MCF 10A (cell line): ENCODE data around the gene HOXA2. TPM values are rescaled to one million over a fixed set of nuclear protein-coding genes. Genes with fewer than 3 reads are reported as not detected.

Source experiments
- BruUV-seq: library from RNA; stranded (reverse); fragments of 400-500 nt; replicated peaks from 2 replicates; lab custom pipeline; 2021; lab: Mats Ljungman, UMichigan
- CTCF ChIA-PET: fragments of 300-600 bp; sonication (Branson Sonifier 250); formaldehyde crosslinking; extraction: SDS; loops from one replicate; lab custom pipeline; 2021; ENCODE audit warnings: antibody characterized with exemption, inconsistent platforms; lab: Yijun Ruan, JAX
- POLR2A ChIA-PET: fragments of 300-600, 350-650 bp; sonication (Branson Sonifier 250); formaldehyde crosslinking; extraction: SDS; loops from one replicate; lab custom pipeline; 2020; ENCODE audit warnings: antibody characterized with exemption, inconsistent platforms; lab: Yijun Ruan, JAX
- DNase-seq: peaks from one replicate; pipeline ENCODE4 v3.0.0-alpha.2; 2018; ENCODE audit not compliant: unreplicated experiment
- H3K27ac Mint-ChIP-seq: one replicate; pipeline ENCODE4 v1.8.0; 2022; ENCODE audit warnings: mild to moderate bottlenecking, low read depth, mixed read lengths; ENCODE audit not compliant: unreplicated experiment
- H3K27me3 Mint-ChIP-seq: one replicate; pipeline ENCODE4 v1.8.0; 2022; ENCODE audit warnings: mixed read lengths; ENCODE audit not compliant: insufficient read depth, unreplicated experiment
- H3K36me3 Mint-ChIP-seq: one replicate; pipeline ENCODE4 v1.8.0; 2022; ENCODE audit warnings: mild to moderate bottlenecking, moderate library complexity, mixed read lengths; ENCODE audit not compliant: insufficient read depth, unreplicated experiment
- H3K4me1 Mint-ChIP-seq: one replicate; pipeline ENCODE4 v1.8.0; 2022; ENCODE audit warnings: mixed read lengths; ENCODE audit not compliant: insufficient read depth, unreplicated experiment
- H3K4me3 Mint-ChIP-seq: one replicate; pipeline ENCODE4 v1.8.0; 2022; ENCODE audit warnings: mild to moderate bottlenecking, moderate library complexity, mixed read lengths; ENCODE audit not compliant: unreplicated experiment
- H3K9me3 Mint-ChIP-seq: one replicate; pipeline ENCODE4 v1.8.0; 2022; ENCODE audit warnings: mixed read lengths; ENCODE audit not compliant: unreplicated experiment
- CTCF ChIP-seq: fragments of 200-600 bp; IDR thresholded peaks from one replicate; pipeline ENCODE4 v1.8.0; 2022; ENCODE audit warnings: antibody characterized with exemption, mild to moderate bottlenecking; ENCODE audit not compliant: unreplicated experiment
- intact Hi-C: fragments of 100-400 bp; cut with micrococcal nuclease; formaldehyde crosslinking; loops from 2 replicates; pipeline ENCODE4 v1.14.1; 2022
- total RNA-seq: library from RNA; stranded (reverse); gene quantifications from 2 replicates; pipeline ENCODE4 v1.2.3, GENCODE V29; 2022

HOXA2 gene
- total RNA-seq, 1 experiment from 2014 or later = 1.4 TPM

- peaks cover 27% of the 10 kb centered on the region for H3K36me3 Mint-ChIP-seq
- TF ChIP-seq CTCF = no peak
- H3K27ac Mint-ChIP-seq = peak overlapping the region; percentile 90
- H3K9me3 Mint-ChIP-seq = no peaks in the 10 kb centered on the region
- peak overlapping the region; percentile 80 for H3K4me3 Mint-ChIP-seq
- intact Hi-C loops = loop anchor here (1.0 kb wide), 1 partner anchor 15 kb away; the partner anchor contains the start of gene HOXA4
- H3K4me1 Mint-ChIP-seq = peaks cover 31% of the 10 kb centered on the region
- no TSS peak for BruUV-seq
- no peak for DNase-seq
- no peaks in the 10 kb centered on the region for H3K27me3 Mint-ChIP-seq
- ChIA-PET POLR2A (interaction anchor here (0.6 to 15.3 kb wide), 18 partner anchors 7 to 916 kb away, joined by 3 to 485 read pairs (median 7); partner anchors contain the start of genes CBX3, HOXA1, HOXA5 and HOXA6), CTCF (interaction anchor here (0.9 to 3.6 kb wide), 13 partner anchors 8 to 260 kb away, joined by 3 to 24 read pairs (median 4); partner anchors contain the start of genes HOXA4 and HOXA5)
Measured at GRCh38 chr7:27114881-27115220, 12.4 kb upstream of the HOXA2 start.

- intact Hi-C loops = no loop called here
- CTCF ChIA-PET = interaction anchor here (0.6 to 3.6 kb wide), 9 partner anchors 9 to 663 kb away, joined by 3 to 24 read pairs (median 4); partner anchors contain the start of genes HOXA4 and HOXA5
- Mint-ChIP-seq H3K4me1 (peaks cover 26% of the 10 kb centered on the region), H3K9me3 (no peaks in the 10 kb centered on the region), H3K4me3 (peak overlapping the region; percentile 80), H3K27ac (peak overlapping the region; percentile 90), H3K27me3 (no peaks in the 10 kb centered on the region), H3K36me3 (peaks cover 21% of the 10 kb centered on the region)
- TF ChIP-seq CTCF = no peak
- BruUV-seq = no TSS peak
- POLR2A ChIA-PET = interaction anchor here (0.6 to 15.3 kb wide), 20 partner anchors 6 to 915 kb away, joined by 3 to 485 read pairs (median 6); partner anchors contain the start of genes CBX3, HOXA1, HOXA5 and HOXA6
- DNase-seq = peak; percentile 84
Measured at GRCh38 chr7:27113991-27114769, 11.7 kb upstream of the HOXA2 start.

GRCh38 chr7:27112955-27113949 lies 10.8 kb upstream of the HOXA2 start:
- Mint-ChIP-seq H3K9me3 (no peaks in the 10 kb centered on the region), H3K36me3 (peaks cover 20% of the 10 kb centered on the region), H3K27me3 (no peaks in the 10 kb centered on the region), H3K4me1 (peaks cover 25% of the 10 kb centered on the region), H3K27ac (peak overlapping the region; percentile 90), H3K4me3 (peak overlapping the region; percentile 80)
- DNase-seq = peak; percentile 93
- intact Hi-C loops = no loop called here
- CTCF ChIA-PET = interaction anchor here (0.6 to 2.0 kb wide), 6 partner anchors 14 to 1172 kb away, joined by 3 to 6 read pairs (median 4); no protein-coding TSS in a partner anchor
- POLR2A ChIA-PET = interaction anchor here (0.6 to 15.3 kb wide), 18 partner anchors 8 to 914 kb away, joined by 3 to 485 read pairs (median 6); partner anchors contain the start of genes HOXA1, HOXA5 and SKAP2
- no TSS peak for BruUV-seq
- no peak for TF ChIP-seq CTCF
